GM03348 (cell line): ENCODE measurements around the gene TDP2.

Experiments
- DNase-seq: peaks from one replicate; pipeline ENCODE4 v3.0.0; 2012; ENCODE audit warnings: low spot score

The TDP2 gene, protein sequence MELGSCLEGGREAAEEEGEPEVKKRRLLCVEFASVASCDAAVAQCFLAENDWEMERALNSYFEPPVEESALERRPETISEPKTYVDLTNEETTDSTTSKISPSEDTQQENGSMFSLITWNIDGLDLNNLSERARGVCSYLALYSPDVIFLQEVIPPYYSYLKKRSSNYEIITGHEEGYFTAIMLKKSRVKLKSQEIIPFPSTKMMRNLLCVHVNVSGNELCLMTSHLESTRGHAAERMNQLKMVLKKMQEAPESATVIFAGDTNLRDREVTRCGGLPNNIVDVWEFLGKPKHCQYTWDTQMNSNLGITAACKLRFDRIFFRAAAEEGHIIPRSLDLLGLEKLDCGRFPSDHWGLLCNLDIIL

DNA sequence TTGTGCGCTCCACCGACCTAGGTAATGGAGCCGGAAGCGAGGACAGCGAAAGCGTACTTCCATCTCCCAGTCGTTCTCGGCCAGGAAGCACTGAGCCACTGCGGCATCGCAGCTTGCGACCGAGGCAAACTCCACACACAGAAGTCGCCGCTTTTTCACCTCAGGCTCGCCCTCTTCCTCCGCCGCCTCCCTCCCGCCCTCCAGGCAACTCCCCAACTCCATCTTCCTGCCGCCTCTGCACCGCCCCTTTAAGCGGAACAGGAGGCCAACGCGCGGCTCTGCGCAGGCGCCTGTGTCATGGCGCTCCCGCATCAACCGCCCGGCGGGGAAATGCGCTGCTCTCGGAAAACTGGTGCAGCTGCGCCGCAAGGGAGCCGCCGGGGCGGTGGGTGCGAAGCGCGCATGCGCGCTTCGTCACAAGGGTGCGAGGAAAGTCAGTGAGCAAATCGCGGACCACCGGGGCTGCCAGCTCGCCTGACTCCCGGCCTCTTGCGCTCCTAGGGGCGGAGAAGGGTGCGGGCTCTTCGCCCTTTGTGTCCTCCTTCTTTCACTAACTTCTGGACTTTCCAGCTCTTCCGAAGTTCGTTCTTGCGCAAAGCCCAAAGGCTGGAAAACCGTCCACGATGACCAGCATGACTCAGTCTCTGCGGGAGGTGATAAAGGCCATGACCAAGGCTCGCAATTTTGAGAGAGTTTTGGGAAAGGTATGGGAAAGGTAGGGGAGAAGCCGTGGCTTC is at the start of gene TDP2, which contains the start of gene ACOT13:
TSS of gene TDP2 (minus strand) at position 259 of the 737 bp plus-strand sequence. CDS start at position 222, 37 bp downstream.
TSS of gene ACOT13 (plus strand) at position 437 of the 737 bp plus-strand sequence. CDS start at position 624, 187 bp downstream.
- peak; percentile 99 for DNase-seq

GRCh38 chr6:24710519-24711303 is 44.0 kb upstream of the TDP2 start:
- DNase-seq: no peak

DNA sequence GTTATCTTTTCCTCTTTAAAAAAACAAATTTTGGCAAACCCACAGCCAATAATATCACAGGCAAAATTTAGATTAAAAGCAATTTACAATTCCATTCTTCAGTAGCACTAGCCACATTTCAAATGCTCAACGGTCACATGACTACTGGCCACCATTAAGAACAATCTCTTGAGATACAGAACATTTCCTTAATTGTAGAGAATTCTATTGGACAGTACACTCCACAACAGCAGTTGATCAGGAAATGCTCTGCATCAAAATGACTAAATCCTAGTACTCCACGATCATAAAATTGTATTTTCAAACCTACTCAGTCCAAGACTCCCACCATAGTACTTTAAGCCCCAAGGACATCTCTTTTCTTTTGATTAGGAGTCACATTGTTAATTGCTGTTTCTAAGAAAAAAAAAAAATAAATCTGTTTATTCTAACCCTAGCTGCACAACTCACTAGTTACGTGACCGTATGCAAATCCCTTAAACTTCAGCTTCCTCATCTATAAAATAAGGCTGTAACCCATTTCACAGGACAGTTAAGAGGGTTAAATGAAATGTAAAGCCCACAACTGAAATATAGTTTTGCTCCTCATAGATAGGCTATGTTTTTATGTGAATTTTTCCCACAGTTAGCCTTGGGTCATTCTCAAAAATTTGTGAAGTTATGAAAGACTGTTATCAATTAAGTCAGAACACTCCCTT is 42.5 kb upstream of the TDP2 start:
- DNase-seq: no peak

DNA sequence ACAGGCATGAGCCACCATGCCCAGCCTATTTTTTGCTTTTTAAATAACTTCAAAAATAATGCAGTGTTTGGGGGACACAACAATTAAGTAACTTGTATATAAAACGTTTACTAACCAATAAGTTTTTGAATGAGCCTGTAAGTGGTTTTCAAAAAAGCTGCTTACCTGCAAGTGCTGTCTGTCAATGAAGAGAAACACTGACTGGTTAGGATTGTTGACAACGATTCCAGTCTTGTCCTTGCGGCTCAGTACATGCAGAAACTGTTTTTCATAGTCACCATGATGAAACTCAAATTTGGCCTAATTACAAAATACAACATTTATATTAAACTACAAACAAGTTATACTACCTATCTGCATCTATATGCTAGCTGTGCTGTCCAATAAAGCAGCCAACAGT is 41.9 kb upstream of the TDP2 start:
- DNase-seq: no peak

- DNase-seq: no peak
These were observed 37.8 kb upstream of the TDP2 start for GRCh38 chr6:24704468-24704867.

DNA sequence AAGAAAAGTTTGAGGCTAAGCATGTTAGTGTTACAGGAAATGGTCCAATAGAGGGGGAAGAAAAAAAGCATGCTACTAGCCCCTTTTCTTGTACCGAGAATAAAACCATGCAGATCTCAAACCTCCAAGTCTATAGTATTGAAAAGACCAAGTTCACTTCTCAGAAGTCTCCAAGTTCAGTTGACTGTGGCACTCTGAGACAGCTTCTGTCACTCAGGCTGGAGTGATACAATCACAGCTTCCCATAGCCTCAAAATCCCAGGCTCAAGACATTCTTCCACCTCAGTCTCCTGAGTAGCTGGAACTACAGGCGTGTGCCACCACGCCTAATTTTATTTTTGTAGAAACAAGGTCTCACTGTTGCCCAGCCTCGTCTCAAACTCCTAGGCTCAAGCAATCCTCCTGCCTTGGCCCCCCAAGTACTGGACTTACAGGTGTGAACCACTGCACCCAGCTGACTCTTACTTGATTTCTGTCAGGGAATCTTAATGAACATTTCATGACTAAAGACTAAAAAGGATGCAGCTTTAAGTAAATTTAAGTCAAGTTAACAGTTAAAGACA is 36.1 kb upstream of the TDP2 start:
- no peak for DNase-seq

DNA sequence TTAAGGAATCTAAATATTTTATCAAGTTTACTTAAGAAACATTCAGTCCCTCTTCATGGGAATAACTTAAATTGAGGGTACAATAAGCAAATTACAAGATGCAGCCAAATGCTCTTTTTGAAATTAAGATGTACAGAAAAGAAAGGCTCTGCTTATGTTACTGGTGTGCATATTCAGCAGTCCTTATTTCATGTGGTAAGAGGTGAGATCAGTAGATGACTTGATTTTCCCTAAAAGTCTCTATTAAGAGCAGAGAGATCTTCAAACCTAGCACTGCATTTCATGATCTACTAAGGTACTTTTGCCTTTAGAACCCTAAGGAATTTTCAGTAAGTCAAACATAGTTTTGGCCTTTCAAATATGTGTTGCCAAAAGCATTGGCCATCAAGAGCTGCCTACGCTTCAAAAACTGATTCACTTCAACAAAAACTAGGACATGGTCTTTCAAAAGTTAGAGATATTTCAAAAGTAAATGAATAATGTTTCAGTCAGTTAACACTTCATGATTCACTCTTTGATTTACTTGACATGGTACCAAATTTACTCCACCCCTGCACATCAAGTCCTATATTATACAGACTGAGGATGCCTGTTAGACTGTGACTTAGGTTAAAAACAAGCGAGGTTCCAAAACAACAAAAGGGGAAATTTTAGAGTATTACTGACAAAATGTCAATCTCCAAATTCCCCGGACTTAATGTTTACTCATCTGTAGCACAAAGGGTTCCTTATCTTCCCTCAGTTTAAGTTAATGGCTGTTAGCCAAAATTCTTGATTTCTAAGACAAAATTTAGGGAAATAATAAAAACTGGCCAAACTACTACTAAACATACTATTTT is 33.0 kb upstream of the TDP2 start:
- DNase-seq: no peak

DNA sequence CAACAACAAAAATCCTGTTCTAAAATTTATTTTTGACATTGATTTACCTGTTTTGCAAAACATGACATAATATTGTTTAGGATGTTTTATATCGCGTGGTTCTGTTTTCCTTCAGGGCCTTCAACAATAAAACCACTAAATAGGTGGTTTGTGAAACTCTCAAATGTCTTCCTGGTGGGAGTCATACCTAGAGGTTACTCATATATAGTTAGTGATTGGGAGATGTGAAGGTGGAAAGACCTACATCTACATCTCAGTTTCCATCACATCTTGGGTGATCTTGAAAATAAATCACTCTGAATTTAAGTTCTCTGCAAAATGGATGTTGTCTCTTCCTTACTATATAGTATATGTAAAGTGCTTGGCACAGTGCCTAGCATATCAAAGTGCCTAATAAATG is 29.4 kb upstream of the TDP2 start:
- no peak for DNase-seq

DNA sequence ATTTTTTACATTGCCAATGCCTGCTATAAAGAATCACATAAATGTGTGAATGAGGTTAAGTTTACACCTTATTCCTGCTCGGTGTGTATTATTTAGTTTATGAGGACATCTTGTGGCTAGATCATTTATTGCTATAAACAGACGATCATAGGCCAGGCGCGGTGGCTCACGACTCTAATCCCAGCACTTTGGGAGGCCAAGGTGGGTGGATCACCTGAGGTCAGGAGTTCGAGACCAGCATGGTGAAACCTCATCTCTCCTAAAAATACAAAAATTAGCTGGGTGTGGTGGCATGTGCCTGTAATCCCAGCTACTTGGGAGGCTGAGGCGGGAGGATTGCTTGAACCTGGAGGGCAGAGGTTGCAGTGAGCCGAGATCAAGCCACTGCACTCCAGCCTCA is 28.9 kb upstream of the TDP2 start:
- DNase-seq: peak; percentile 57

GRCh38 chr6:24694198-24694597 is 27.5 kb upstream of the TDP2 start:
- DNase-seq: no peak

DNA sequence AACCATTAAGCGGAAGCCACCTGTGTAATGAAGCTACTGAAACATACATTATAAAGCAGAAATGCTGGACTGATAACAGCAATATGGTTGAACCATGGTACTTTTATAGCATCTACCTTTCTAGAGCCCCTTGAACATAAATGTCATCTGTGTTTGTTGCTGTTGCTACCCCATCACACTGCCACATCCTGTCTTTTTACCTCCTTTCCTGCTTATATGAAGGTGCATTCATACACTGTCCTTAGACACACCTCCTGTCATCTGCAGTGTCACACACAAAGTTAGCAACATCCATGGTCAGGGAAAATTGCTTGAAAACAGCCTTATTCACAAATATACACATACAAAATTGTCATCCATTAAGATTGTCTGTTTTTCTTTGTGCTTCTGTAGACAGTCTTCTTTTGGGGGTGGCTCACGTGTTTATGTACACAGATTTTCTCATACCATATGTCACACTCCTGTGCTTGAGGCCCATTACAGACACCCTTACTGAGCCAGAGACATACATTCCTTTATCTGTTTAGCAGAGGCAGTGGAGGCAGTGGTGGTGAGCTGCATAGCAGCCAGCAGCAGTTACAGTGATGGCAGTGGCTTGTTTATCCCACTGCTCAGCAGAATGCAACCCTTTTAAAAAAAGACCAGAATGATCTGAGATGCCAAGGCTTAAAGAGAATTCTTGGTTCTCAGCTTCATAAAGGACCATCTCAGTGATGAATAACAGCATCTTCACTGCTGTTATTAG is 26.3 kb upstream of the TDP2 start:
- DNase-seq: no peak

- no peak for DNase-seq
These were observed 25.7 kb upstream of the TDP2 start for GRCh38 chr6:24692415-24692814.

DNA sequence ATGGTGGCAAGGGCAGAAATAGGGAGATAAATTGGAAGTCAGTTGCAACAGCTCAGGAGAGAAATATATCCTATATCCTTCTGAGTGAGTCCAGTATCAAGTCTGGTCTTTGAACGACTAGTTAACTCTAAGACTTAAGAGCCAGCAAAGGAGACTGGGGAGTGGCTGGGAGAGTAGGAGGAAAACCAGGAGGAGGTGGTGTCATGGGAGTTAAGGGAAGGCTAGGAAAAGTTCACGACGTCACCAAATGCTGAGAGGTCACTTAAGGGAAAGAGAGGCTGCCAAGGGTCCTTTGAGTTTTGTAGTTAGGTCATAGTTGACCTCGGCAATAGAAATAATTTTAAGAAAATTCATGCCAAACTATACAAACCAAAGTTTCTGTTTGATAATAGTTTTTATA is 25.3 kb upstream of the TDP2 start:
- DNase-seq: no peak

GRCh38 chr6:24691550-24691949 is 24.9 kb upstream of the TDP2 start:
- no peak for DNase-seq

DNA sequence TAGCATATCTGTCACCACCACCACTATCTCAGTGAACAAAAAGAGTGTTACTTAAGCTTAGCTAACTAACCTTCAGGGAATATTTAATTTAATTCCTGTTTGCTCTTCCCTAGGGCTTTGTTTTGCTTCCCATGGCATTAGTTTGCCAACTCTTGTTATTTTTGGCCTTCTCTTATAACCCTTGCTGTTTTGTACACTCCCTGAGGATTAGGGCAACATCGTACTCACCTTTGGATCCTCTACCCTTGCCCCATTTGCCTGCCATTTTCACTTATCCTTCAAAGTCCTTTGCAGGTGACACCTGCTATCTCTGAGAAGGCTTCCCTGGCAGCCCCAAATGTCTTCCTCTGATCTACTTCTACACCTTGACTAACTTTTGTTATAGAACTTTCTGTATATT is 23.9 kb upstream of the TDP2 start:
- DNase-seq: no peak

- DNase-seq: peak; percentile 35
These were observed 23.3 kb upstream of the TDP2 start for GRCh38 chr6:24689964-24690363.

DNA sequence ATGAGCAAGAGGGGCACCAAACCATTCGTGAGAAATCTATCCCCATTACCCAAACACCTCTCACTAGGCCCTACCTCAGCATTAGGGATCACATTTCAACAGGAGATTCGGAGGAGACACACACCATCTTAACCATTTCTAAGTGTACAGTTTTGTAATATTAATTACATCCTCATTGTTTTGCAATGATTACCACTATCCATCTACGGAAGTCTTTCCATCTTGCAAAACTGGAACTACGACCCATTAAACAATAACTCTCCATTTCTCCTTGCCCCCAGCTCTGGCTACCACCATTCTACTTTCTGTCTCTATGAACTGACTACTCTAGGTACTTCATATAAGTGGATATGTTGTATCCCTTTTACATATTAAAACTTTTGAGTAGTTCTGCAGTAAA is 20.2 kb upstream of the TDP2 start:
- no peak for DNase-seq

GRCh38 chr6:24686408-24686807 is 19.7 kb upstream of the TDP2 start:
- DNase-seq: no peak

DNA sequence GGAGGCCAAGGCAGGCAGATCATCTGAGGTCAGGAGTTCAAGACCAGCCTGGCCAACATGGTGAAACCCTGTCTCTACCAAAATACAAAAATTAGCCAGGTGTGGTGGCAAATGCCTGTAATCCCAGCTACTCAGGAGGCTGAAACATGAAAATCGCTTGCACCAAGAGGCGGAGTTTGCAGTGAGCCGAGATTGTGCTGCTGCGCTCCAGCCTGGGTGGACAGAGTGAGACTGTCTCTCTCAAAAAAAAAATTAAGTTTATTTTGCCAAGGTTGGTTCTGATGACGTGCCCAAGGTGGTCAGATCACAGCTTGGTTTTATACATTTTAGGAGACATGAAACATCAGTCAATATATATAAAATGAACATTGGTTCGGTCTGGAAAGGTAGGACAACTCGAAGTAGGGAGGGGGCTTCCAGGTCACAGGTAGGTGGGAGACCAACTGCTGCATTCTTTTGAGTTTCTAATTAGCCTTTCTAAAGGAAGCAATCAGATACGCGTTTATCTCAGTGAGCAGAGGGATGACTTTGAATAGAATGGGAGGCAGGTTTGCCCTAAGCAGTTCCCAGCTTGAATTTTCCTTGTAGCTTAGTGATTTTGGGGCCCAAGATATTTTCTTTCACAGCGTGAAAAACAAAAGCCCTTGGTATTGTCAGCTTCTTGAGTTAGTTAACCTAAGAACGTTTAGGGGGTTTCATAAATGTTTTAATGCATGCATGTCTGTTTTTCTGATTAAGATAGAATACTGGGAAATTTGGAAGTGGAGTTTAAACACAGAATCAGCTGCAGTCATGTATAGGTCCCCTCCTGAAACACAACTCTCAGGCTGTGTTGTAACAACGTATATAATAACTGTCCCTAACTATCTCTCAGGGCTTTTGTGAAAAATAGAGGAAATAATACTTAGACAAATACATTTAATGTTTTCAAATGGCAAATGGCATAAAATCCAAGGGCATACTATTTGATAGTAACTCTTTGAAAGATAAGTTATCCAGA is 16.9 kb upstream of the TDP2 start:
- no peak for DNase-seq
